Hepatocyte (in vitro differentiated cells): ENCODE measurements around the gene ADGB. TPM values are rescaled to one million over a fixed set of nuclear protein-coding genes. Genes with fewer than 3 reads are reported as not detected.

Source experiments
- DNase-seq: peaks from one replicate; pipeline ENCODE4 v3.0.0-alpha.2; 2016; ENCODE audit warnings: low spot score
- H2AFZ ChIP-seq: fragments of 200-600 bp; sonication (generic); 2 replicates; pipeline ENCODE4 v1.6.0; 2016; ENCODE audit warnings: antibody characterized with exemption, mild to moderate bottlenecking
- H3K27ac ChIP-seq: fragments of 200-600 bp; sonication (generic); 2 replicates; pipeline ENCODE4 v1.5.1; 2016; ENCODE audit warnings: mild to moderate bottlenecking
- H3K27me3 ChIP-seq: fragments of 200-600 bp; sonication (generic); 2 replicates; pipeline ENCODE4 v1.6.1; 2016
- H3K36me3 ChIP-seq: fragments of 200-600 bp; sonication (generic); replicated peaks from 2 replicates; pipeline ENCODE4 v1.5.1; 2016; ENCODE audit warnings: low read depth; ENCODE audit not compliant: insufficient read depth
- H3K4me1 ChIP-seq: fragments of 200-600 bp; sonication (generic); 2 replicates; pipeline ENCODE4 v1.5.1; 2016; ENCODE audit warnings: mild to moderate bottlenecking, moderate library complexity; ENCODE audit not compliant: insufficient read depth
- H3K4me2 ChIP-seq: fragments of 200-600 bp; sonication (generic); 2 replicates; pipeline ENCODE4 v1.6.0; 2016
- H3K4me3 ChIP-seq: fragments of 200-600 bp; sonication (generic); 2 replicates; pipeline ENCODE4 v1.5.1; 2016; ENCODE audit warnings: mild to moderate bottlenecking
- H3K79me2 ChIP-seq: fragments of 200-600 bp; sonication (generic); 2 replicates; pipeline ENCODE4 v1.6.0; 2017; ENCODE audit warnings: mild to moderate bottlenecking
- H3K9me2 ChIP-seq: fragments of 200-600 bp; sonication (generic); replicated peaks from 2 replicates; pipeline ENCODE4 v1.6.0; 2017; ENCODE audit warnings: mild to moderate bottlenecking; ENCODE audit not compliant: insufficient read depth
- H3K9me3 ChIP-seq: fragments of 200-600 bp; sonication (generic); 2 replicates; pipeline ENCODE4 v1.5.1; 2016; ENCODE audit warnings: low read depth, mild to moderate bottlenecking
- H4K20me1 ChIP-seq: fragments of 200-600 bp; sonication (generic); 2 replicates; pipeline ENCODE4 v1.6.0; 2016; ENCODE audit warnings: mild to moderate bottlenecking; ENCODE audit not compliant: insufficient read depth, poor library complexity, severe bottlenecking
- CTCF ChIP-seq: fragments of 200-600 bp; sonication (generic); IDR thresholded peaks from 2 replicates; pipeline ENCODE4 v1.5.1; 2016; ENCODE audit warnings: antibody characterized with exemption, mild to moderate bottlenecking; ENCODE audit not compliant: poor library complexity
- EZH2 ChIP-seq: fragments of 200-600 bp; sonication (generic); IDR thresholded peaks from 2 replicates; pipeline ENCODE4 v1.6.1; 2016; ENCODE audit warnings: antibody characterized with exemption, mild to moderate bottlenecking, borderline replicate concordance
- EZH2phosphoT487 ChIP-seq: fragments of 200-600 bp; sonication (generic); IDR thresholded peaks from one replicate; pipeline ENCODE4 v1.6.1; 2018; ENCODE audit warnings: antibody characterized with exemption, mild to moderate bottlenecking, low read depth, moderate library complexity; ENCODE audit not compliant: unreplicated experiment, severe bottlenecking
- WGBS: methylation state at CpG from one replicate; pipeline ENCODE4 v1.1.6; 2016; ENCODE audit warnings: low lambda C conversion rate; ENCODE audit errors: missing lambda C conversion rate; 5-methylcytosine and 5-hydroxymethylcytosine counted together
- polyA plus RNA-seq: library from polyadenylated mRNA; unstranded; fragments of >200 nt; fragmentation: Nextera tagmentation; extraction: Ambion mirVana; gene quantifications from 2 replicates; pipeline ENCODE4 v1.2.1, GENCODE V29; 2016
- total RNA-seq: library from RNA; depleted of rRNA; stranded (reverse); fragments of >200 nt; gene quantifications from 2 replicates; pipeline ENCODE4 v1.2.3, GENCODE V29; 2014

Gene ADGB
- total RNA-seq, result 0.33 TPM in 1 of 2 replicates, not detected in the other
- not detected in 2 replicates for polyA plus RNA-seq

DNA sequence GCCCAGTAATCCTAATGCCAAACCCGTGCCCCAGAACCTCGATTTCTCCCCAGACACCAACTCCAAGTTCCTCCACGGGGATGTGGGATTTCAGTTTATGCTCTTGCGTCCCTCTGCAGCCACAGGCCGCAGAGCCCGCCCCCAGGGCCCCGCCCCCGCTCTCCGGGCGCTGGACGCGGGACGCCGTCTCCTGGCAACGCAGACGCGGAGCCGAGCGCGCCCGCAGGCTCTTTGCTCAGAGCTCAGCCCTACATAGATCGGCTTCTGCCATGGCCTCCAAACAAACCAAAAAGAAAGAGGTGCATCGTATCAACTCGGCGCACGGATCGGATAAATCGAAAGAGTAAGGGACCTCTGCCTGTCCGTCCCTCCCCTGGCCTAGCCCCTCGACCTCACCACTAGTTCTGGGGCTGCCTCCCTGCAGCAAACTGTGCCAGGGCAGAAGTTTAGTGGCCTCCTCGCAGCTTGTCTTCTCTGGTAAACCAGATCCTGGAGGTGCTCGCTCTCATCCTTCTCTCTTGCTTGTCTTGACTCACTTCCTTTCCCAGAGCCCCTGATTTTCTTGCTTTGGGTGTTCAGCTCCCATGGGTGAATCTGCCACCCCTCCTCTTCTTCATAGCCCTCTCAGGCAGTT lies at the start of gene ADGB:
Gene ADGB, plus strand, starts transcription at position 201 of the 634 bp plus-strand sequence. Its CDS starts 69 bp downstream, at position 270.
- WGBS, result 4% methylated on average over 31 of the region's 32 CpGs
- Histone ChIP-seq H3K4me3 (no peak within 1 kb of the TSS), H3K27ac (peak within 1 kb of the TSS; percentile 13), H3K9me2 (no peaks in the 10 kb centered on the region), H3K4me1 (no peaks in the 10 kb centered on the region), H2AFZ (peak within 1 kb of the TSS; percentile 47), H3K36me3 (no peaks in the 10 kb centered on the region), H3K9me3 (no peaks in the 10 kb centered on the region), H4K20me1 (no peaks in the 10 kb centered on the region), H3K27me3 (no peaks in the 10 kb centered on the region), H3K4me2 (peak within 1 kb of the TSS; percentile 76), H3K79me2 (no peaks in the 10 kb centered on the region)
- no peak for TF ChIP-seq EZH2phosphoT487
- TF ChIP-seq CTCF, result no peak
- TF ChIP-seq EZH2, result no peak
- DNase-seq, result peak; percentile 84

DNA sequence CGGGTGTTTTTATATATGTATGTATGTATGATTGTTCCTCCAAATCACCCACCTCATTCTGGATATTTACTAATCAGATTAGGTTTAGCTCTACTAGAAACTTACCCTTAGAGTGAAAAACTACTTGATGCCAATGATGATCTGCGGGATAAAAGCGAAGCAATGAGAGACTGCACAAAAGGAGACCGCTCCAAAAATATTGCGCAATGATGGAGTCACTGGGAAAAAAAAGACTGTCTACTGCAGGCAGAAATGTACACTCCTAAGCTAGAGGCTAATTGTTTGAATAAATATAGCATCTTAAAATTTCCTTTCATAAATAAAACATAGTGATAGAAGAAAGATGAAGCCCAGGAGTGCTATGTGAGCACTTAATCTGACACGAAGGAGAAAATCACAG lies 47.9 kb upstream of the ADGB start:
- Histone ChIP-seq H3K27me3 (no peaks in the 10 kb centered on the region), H3K4me3 (no peak overlapping the region), H3K27ac (no peak overlapping the region), H2AFZ (no peak overlapping the region), H3K4me2 (no peak overlapping the region), H3K9me3 (no peaks in the 10 kb centered on the region), H3K9me2 (no peaks in the 10 kb centered on the region), H3K4me1 (peaks cover 18% of the 10 kb centered on the region), H3K79me2 (peaks cover 58% of the 10 kb centered on the region), H4K20me1 (peaks cover 35% of the 10 kb centered on the region), H3K36me3 (no peaks in the 10 kb centered on the region)
- 89% methylated on average over 6 of the region's 6 CpGs for WGBS
- no peak for DNase-seq
- no peak for TF ChIP-seq CTCF
- TF ChIP-seq EZH2phosphoT487, result no peak
- TF ChIP-seq EZH2, result no peak

DNA sequence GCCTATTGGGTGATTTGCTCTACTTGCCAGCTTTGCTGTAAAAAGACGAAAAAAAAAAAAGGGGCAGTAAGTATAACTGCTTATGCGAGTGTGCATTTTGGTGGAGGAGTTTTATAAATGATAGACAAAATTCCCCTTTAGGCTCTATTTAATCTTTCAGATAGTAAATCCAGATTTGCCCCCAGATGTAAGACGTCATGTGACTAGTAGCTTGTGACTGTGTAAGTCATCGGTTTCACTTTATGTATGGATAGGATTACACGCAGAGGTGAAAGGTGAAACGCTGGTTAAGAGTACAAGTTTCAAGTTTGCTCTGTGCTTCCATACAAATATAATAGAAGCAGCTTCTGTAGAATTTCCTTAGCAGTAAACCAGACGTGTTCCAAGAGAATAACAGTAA lies 47.2 kb upstream of the ADGB start:
- 77% methylated on average over 7 of the region's 7 CpGs for WGBS
- H3K4me1 ChIP-seq, result peaks cover 13% of the 10 kb centered on the region
- TF ChIP-seq EZH2 (no peak), EZH2phosphoT487 (no peak), CTCF (no peak)

More for the DNA sequence above, 47.2 kb upstream of the ADGB start:
- Histone ChIP-seq H3K9me2 (no peaks in the 10 kb centered on the region), H3K4me2 (no peak overlapping the region), H4K20me1 (peaks cover 35% of the 10 kb centered on the region), H3K27me3 (no peaks in the 10 kb centered on the region), H3K27ac (no peak overlapping the region), H3K79me2 (peaks cover 52% of the 10 kb centered on the region), H2AFZ (no peak overlapping the region), H3K36me3 (no peaks in the 10 kb centered on the region), H3K4me3 (no peak overlapping the region), H3K9me3 (no peaks in the 10 kb centered on the region)
- no peak for DNase-seq
